Small intestine (tissue), 7 donors: ENCODE results near the gene TPI1. TPM values are rescaled to one million over a fixed set of nuclear protein-coding genes. Genes with fewer than 3 reads are reported as not detected.
A peak's percentile ranks its signal among the peaks of the same experiment; 100 is the strongest.

Experiments used
- DNase-seq, 2 donors: peaks; one replicate each; pipeline versions ENCODE4 v3.0.0 to v3.0.0-alpha.2; 2013
- FAIRE-seq: peaks from 2 replicates; lab custom pipeline; 2012; peaks lifted over from hg19 to GRCh38; lab: Jason Lieb, UNC
- H3K27ac ChIP-seq, 3 donors: one replicate each; pipeline ENCODE4 v1.5.1; 2013; ENCODE audit warnings: low read length in 2 of 3, mild to moderate bottlenecking in 2 of 3, control low read depth in 1 of 3, inconsistent platforms in 1 of 3, low read depth in 1 of 3, moderate library complexity in 1 of 3
- H3K27me3 ChIP-seq, 3 donors: one replicate each; pipeline ENCODE4 v1.6.1; 2013; ENCODE audit warnings: low read length in 3 of 3, inconsistent platforms in 1 of 3; ENCODE audit not compliant: control insufficient read depth in 3 of 3, insufficient read depth in 3 of 3
- H3K36me3 ChIP-seq, 3 donors: one replicate each; pipeline ENCODE4 v1.6.1; 2013; ENCODE audit warnings: low read length in 3 of 3, inconsistent platforms in 1 of 3, low read depth in 1 of 3, mild to moderate bottlenecking in 1 of 3, moderate library complexity in 1 of 3; ENCODE audit not compliant: control insufficient read depth in 3 of 3, insufficient read depth in 2 of 3
- H3K4me1 ChIP-seq, 3 donors: one replicate each; pipeline ENCODE4 v1.6.1; 2013; ENCODE audit warnings: low read length in 2 of 3, inconsistent platforms in 1 of 3, low read depth in 1 of 3, mild to moderate bottlenecking in 1 of 3, moderate library complexity in 1 of 3; ENCODE audit not compliant: control insufficient read depth in 3 of 3, insufficient read depth in 2 of 3
- H3K4me3 ChIP-seq, 3 donors: one replicate each; pipeline ENCODE4 v1.5.1; 2013; ENCODE audit warnings: low read length in 3 of 3, control low read depth in 1 of 3, inconsistent platforms in 1 of 3, low read depth in 1 of 3, mild to moderate bottlenecking in 1 of 3, moderate library complexity in 1 of 3
- H3K9me3 ChIP-seq, 2 donors: one replicate each; pipeline ENCODE4 v1.6.1; 2013; ENCODE audit warnings: low read depth in 1 of 2, low read length in 1 of 2; ENCODE audit not compliant: control insufficient read depth in 2 of 2, insufficient read depth in 1 of 2
- WGBS, 3 donors: extraction: QIAGEN DNeasy Blood & Tissue Kit; methylation state at CpG; one replicate each; pipeline ENCODE4 v1.1.7; 2013; 5-methylcytosine and 5-hydroxymethylcytosine counted together
- polyA plus RNA-seq, 4 donors: library from polyadenylated mRNA; stranded (reverse) in 3 of 4; unstranded in 1 of 4; fragments of 200-250 nt in 3 of 4; fragments of 120-200 nt in 1 of 4; gene quantifications; one replicate each; pipeline versions ENCODE4 v1.2.1 to v1.2.3, GENCODE V29; 2013
- donor health status: healthy with polysubstance abuse.
- donor health status: control.
- donor health status: control.
- donor health status: Bipolar disorder and iron deficiency.
- donor health status: healthy.

TPI1 gene
- polyA plus RNA-seq, 4 donors, result 574 to 1,439 (median 1,040) TPM

DNA sequence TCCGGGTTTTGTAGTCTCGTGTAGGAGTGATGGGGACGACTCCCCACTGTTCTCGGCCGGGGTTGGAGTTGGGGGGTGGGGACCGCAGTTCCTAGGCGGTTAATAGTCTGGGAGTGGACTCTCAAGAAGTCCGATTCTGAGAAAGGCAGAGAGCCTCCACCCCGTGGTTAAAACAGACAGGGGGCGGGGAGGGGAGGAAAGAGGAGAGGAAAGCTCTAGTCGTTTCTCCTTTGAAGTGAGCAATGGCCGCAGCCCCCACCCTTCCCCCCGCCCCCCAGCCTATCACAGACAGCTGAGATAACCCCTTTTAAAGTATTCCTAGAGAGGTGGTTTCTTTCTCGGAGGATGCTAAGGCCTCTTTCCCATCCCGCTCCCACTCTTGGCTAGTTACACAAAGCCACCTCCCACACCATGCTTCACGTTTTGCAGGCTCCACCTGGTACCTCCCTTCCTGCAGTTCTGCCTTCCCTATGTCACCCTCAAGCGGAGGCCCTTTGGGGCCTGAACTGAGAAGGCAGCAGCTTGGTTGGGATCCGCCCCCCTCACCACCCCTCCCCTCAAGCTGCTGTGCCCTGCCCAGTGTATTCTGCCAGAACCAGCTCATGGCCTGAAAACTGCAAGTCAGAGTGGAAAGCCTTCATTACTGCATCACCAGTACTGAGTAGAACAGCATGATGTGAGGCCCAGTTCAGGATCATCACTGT, 14.5 kb upstream of the TPI1 start:
- DNase-seq, result peak in 1 of 2 donors; percentile 71
- peak overlapping the region in 2 of 3 donors; percentile 47 to 72 for H3K27ac ChIP-seq
- FAIRE-seq, result no peak

DNA sequence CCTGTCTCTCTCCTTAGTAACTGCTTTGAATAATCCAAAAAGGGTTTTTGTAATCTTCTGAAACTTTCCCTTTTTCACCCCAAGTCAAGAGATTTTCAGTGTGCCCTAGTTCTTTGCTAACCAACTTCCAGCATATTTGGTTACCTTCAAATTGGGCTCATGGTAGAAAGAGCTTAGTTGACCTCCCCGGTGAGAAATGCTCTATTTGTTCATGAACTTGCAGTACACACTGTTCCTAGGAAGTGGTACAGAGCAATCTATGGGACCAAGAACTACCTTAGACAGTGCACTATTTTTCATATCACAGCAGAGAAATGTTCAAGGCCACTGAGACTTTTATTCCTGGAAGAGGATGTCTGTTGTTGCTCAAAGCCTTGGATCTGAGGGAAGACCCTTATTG, 13.7 kb upstream of the TPI1 start:
- H3K9me3 ChIP-seq, result no peaks in the 10 kb centered on the region
- H3K27ac ChIP-seq, result peak overlapping the region in 1 of 3 donors; percentile 72
- 34 to 75% (median 54%) methylated on average over 1 of the region's 1 CpG for WGBS, 3 donors
- no peaks in the 10 kb centered on the region for H3K27me3 ChIP-seq
- no peak for FAIRE-seq
- peaks cover 6 to 55% (median 10%) of the 10 kb centered on the region in 3 donors for H3K36me3 ChIP-seq
- H3K4me3 ChIP-seq, result no peak overlapping the region
- no peak for DNase-seq
- peaks cover 0 to 27% (median 5%) of the 10 kb centered on the region in 3 donors for H3K4me1 ChIP-seq

More for the DNA sequence above, 14.5 kb upstream of the TPI1 start:
- peaks cover 3 to 55% (median 9%) of the 10 kb centered on the region in 3 donors for H3K36me3 ChIP-seq
- H3K9me3 ChIP-seq, result no peaks in the 10 kb centered on the region
- H3K4me1 ChIP-seq, result peaks cover 0 to 27% (median 5%) of the 10 kb centered on the region in 3 donors
- WGBS, 3 donors, result 1 to 2% (median 2%) methylated on average over 17 to 18 of the region's 18 CpGs
- H3K27me3 ChIP-seq, result no peaks in the 10 kb centered on the region
- peak overlapping the region; percentile 37 to 72 (median 54) for H3K4me3 ChIP-seq

DNA sequence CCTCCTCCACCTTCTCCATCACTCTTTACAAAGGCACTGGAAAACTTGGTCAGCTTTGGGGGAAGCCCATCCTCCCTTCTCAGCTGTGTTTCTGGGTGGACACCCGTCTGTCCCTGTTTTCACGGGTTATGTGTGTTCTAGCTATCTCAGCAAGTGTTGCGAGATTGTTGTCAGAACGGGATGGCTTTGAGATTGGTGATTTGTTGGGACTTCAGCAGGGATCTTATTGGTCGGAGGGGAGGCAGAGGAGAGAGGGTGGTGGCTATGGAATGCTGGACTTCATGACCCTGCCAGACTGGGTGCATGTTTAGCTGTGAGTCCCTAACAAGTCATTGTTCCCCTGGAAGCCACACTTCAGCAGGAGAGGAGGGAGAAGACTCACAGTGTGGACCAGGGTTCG, 13.3 kb upstream of the TPI1 start:
- Histone ChIP-seq H3K27ac (no peak overlapping the region), H3K36me3 (peaks cover 6 to 55% (median 11%) of the 10 kb centered on the region in 3 donors), H3K9me3 (no peaks in the 10 kb centered on the region), H3K4me3 (no peak overlapping the region), H3K4me1 (peaks cover 0 to 27% (median 5%) of the 10 kb centered on the region in 3 donors), H3K27me3 (no peaks in the 10 kb centered on the region)
- FAIRE-seq, result no peak
- no peak for DNase-seq
- 76 to 82% (median 80%) methylated on average over 6 of the region's 6 CpGs for WGBS, 3 donors

DNA sequence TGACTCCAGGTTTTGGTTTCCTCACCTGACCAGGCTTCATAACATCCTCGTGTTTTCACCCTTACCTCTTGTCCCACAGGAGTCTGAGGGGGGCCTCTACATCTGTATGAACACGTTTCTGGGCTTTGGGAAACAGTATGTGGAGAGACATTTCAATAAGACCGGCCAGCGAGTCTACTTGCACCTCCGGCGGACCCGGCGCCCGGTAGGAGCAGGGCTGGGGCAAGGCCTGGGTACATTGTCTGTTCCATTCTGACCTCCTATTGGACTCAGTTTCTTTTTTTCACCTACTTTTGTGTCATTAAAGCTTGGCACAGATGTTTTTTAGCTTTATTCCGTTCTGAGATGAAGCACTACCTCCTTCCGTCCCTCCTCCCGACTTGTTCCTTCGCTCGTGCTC, 12.0 kb upstream of the TPI1 start:
- FAIRE-seq (no peak), DNase-seq (no peak)
- Histone ChIP-seq H3K27ac (no peak overlapping the region), H3K36me3 (peaks cover 12 to 56% (median 12%) of the 10 kb centered on the region in 3 donors), H3K27me3 (no peaks in the 10 kb centered on the region), H3K4me1 (peaks cover 0 to 17% (median 5%) of the 10 kb centered on the region in 3 donors), H3K9me3 (no peaks in the 10 kb centered on the region), H3K4me3 (no peak overlapping the region)
- 92 to 95% (median 93%) methylated on average over 14 of the region's 14 CpGs for WGBS, 3 donors

DNA sequence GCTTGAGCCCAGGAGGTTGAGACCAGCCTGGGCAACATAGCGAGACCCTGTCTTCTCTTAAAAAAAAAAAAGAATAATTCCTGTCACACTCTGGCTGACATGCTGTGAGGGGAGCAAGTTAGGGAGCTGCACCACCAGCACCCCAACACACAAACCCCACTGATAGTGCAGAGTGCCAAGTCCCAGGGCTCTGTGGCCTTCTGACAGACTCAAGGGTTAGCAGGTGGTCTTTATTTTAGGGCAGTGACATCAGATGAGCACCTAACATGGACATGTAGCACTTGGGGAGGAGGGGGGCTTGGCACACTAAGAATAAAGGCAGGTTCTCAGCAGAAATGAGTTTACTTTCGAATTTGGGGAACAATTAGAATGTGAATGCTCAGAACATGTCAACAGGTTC, 8.5 kb upstream of the TPI1 start:
- H3K4me1 ChIP-seq, result peaks cover 0 to 2% (median 0%) of the 10 kb centered on the region in 3 donors
- no peaks in the 10 kb centered on the region for H3K27me3 ChIP-seq
- no peak for DNase-seq
- 94 to 100% (median 95%) methylated on average over 2 of the region's 2 CpGs for WGBS, 3 donors
- H3K9me3 ChIP-seq, result no peaks in the 10 kb centered on the region
- no peak overlapping the region for H3K27ac ChIP-seq
- no peak overlapping the region for H3K4me3 ChIP-seq
- FAIRE-seq, result no peak
- peaks cover 18 to 86% (median 24%) of the 10 kb centered on the region in 3 donors for H3K36me3 ChIP-seq

DNA sequence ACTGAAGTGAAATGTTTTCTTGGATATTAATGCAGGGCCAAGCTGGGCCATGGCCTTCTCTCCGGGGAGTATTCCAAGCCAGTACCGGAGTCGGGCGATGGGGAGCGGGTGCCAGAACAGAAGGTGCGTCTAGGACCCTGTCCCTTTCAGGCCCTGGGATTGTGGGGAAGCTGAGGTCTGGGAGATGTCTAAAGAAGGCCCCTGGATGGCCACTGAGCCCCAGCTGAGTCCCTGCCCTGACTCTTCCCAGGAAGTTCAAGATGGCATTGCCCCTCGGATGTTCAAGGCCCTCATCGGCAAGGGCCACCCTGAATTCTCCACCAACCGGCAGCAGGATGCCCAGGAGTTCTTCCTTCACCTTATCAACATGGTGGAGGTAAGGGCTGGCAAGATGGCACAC, 7.2 kb upstream of the TPI1 start:
- Histone ChIP-seq H3K36me3 (peaks cover 23 to 91% (median 27%) of the 10 kb centered on the region in 3 donors), H3K27me3 (no peaks in the 10 kb centered on the region), H3K4me3 (no peak overlapping the region), H3K9me3 (no peaks in the 10 kb centered on the region), H3K4me1 (no peaks in the 10 kb centered on the region), H3K27ac (no peak overlapping the region)
- no peak for FAIRE-seq
- no peak for DNase-seq
- WGBS, 3 donors, result 94 to 97% (median 96%) methylated on average over 9 of the region's 9 CpGs

DNA sequence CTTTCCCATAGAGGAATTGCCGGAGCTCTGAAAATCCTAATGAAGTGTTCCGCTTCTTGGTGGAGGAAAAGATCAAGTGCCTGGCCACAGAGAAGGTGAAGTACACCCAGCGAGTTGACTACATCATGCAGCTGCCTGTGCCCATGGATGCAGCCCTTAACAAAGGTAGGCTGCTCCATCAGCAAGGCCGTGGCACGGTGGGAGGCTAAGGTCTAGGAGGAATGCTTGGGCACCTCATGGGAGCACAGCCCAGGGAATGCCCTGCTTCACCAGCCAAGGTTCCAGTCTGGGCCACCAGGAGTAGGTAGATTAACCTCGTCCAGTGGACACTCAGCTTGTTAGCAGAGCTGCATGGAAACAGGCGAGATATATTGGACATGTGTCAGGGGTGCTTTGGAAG, 6.4 kb upstream of the TPI1 start:
- Histone ChIP-seq H3K27ac (no peak overlapping the region), H3K36me3 (peaks cover 23 to 92% (median 25%) of the 10 kb centered on the region in 3 donors), H3K27me3 (no peaks in the 10 kb centered on the region), H3K4me3 (no peak overlapping the region), H3K4me1 (no peaks in the 10 kb centered on the region), H3K9me3 (no peaks in the 10 kb centered on the region)
- DNase-seq (no peak), FAIRE-seq (no peak)
- WGBS, 3 donors, result 94 to 98% (median 96%) methylated on average over 7 of the region's 7 CpGs

DNA sequence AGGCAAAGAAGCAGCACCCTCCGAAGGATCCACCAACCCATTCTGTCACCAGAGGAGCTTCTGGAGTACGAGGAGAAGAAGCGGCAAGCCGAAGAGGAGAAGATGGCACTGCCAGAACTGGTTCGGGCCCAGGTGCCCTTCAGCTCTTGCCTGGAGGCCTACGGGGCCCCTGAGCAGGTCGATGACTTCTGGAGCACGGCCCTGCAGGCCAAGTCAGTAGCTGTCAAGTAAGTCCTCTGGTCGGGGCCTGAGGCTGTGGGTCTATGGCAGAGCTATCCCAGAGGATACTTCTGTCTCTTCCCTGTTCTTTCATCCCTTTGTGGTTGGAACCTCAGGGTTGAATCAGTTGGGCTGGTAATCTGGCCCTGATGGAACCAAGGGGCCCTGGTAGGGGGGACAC, 5.9 kb upstream of the TPI1 start:
- no peak overlapping the region for H3K4me3 ChIP-seq
- H3K36me3 ChIP-seq, result peaks cover 23 to 92% (median 25%) of the 10 kb centered on the region in 3 donors
- WGBS, 3 donors, result 94 to 96% (median 94%) methylated on average over 9 of the region's 9 CpGs
- DNase-seq, result no peak
- no peak for FAIRE-seq
- H3K27ac ChIP-seq, result no peak overlapping the region
- H3K9me3 ChIP-seq, result no peaks in the 10 kb centered on the region
- H3K27me3 ChIP-seq, result no peaks in the 10 kb centered on the region
- H3K4me1 ChIP-seq, result no peaks in the 10 kb centered on the region
